ENCODE data around the gene GRPEL1.

GRPEL1 gene

GRCh38 chr4:7017446-7018048 is 50.3 kb downstream of the GRPEL1 start:
- no peak overlapping the region for H3K9ac ChIP-seq (ENCODE audit: low read length)
- H3K27ac ChIP-seq (ENCODE audit: low read length), result no peak overlapping the region
- no peaks in the 10 kb centered on the region for H3K9me3 ChIP-seq (ENCODE audit: control insufficient read depth, low read depth, low read length)
- H3K4me3 ChIP-seq (ENCODE audit: low read length), result no peak overlapping the region
- H3K27me3 ChIP-seq (ENCODE audit: control insufficient read depth, insufficient read depth, low read length), result no peaks in the 10 kb centered on the region
- no peaks in the 10 kb centered on the region for H3K4me1 ChIP-seq (ENCODE audit: control insufficient read depth, low read depth, low read length)
- H3K36me3 ChIP-seq (ENCODE audit: control insufficient read depth, low read depth, low read length), result peaks cover 53% of the 10 kb centered on the region

GRCh38 chr4:7016512-7016911 is 51.4 kb downstream of the GRPEL1 start:
- H3K36me3 ChIP-seq (ENCODE audit: control insufficient read depth, low read depth, low read length), result peaks cover 57% of the 10 kb centered on the region
- no peak overlapping the region for H3K27ac ChIP-seq (ENCODE audit: low read length)
- no peak overlapping the region for H3K9ac ChIP-seq (ENCODE audit: low read length)
- no peaks in the 10 kb centered on the region for H3K9me3 ChIP-seq (ENCODE audit: control insufficient read depth, low read depth, low read length)
- H3K4me3 ChIP-seq (ENCODE audit: low read length), result no peak overlapping the region
- no peaks in the 10 kb centered on the region for H3K4me1 ChIP-seq (ENCODE audit: control insufficient read depth, low read depth, low read length)
- H3K27me3 ChIP-seq (ENCODE audit: control insufficient read depth, insufficient read depth, low read length), result no peaks in the 10 kb centered on the region

GRCh38 chr4:7016086-7016485 is 51.8 kb downstream of the GRPEL1 start:
- H3K9me3 ChIP-seq (ENCODE audit: control insufficient read depth, low read depth, low read length), result no peaks in the 10 kb centered on the region
- no peak overlapping the region for H3K4me3 ChIP-seq (ENCODE audit: low read length)
- no peaks in the 10 kb centered on the region for H3K27me3 ChIP-seq (ENCODE audit: control insufficient read depth, insufficient read depth, low read length)
- H3K9ac ChIP-seq (ENCODE audit: low read length), result no peak overlapping the region
- H3K4me1 ChIP-seq (ENCODE audit: control insufficient read depth, low read depth, low read length), result no peaks in the 10 kb centered on the region
- peaks cover 57% of the 10 kb centered on the region for H3K36me3 ChIP-seq (ENCODE audit: control insufficient read depth, low read depth, low read length)
- H3K27ac ChIP-seq (ENCODE audit: low read length), result no peak overlapping the region

- Histone ChIP-seq H3K9me3 (ENCODE audit: control insufficient read depth, low read depth, low read length) (no peaks in the 10 kb centered on the region), H3K4me1 (ENCODE audit: control insufficient read depth, low read depth, low read length) (no peaks in the 10 kb centered on the region), H3K27ac (ENCODE audit: low read length) (no peak overlapping the region), H3K9ac (ENCODE audit: low read length) (no peak overlapping the region), H3K36me3 (ENCODE audit: control insufficient read depth, low read depth, low read length) (peaks cover 58% of the 10 kb centered on the region), H3K4me3 (ENCODE audit: low read length) (no peak overlapping the region), H3K27me3 (ENCODE audit: control insufficient read depth, insufficient read depth, low read length) (no peaks in the 10 kb centered on the region)
Observed at GRCh38 chr4:7015383-7016035, 52.4 kb downstream of the GRPEL1 start.

GRCh38 chr4:7014815-7015214 is 53.0 kb downstream of the GRPEL1 start:
- peaks cover 63% of the 10 kb centered on the region for H3K36me3 ChIP-seq (ENCODE audit: control insufficient read depth, low read depth, low read length)
- H3K4me1 ChIP-seq (ENCODE audit: control insufficient read depth, low read depth, low read length), result no peaks in the 10 kb centered on the region
- H3K9ac ChIP-seq (ENCODE audit: low read length), result no peak overlapping the region
- no peaks in the 10 kb centered on the region for H3K9me3 ChIP-seq (ENCODE audit: control insufficient read depth, low read depth, low read length)
- H3K4me3 ChIP-seq (ENCODE audit: low read length), result no peak overlapping the region
- no peaks in the 10 kb centered on the region for H3K27me3 ChIP-seq (ENCODE audit: control insufficient read depth, insufficient read depth, low read length)
- no peak overlapping the region for H3K27ac ChIP-seq (ENCODE audit: low read length)

- H3K27me3 ChIP-seq (ENCODE audit: control insufficient read depth, insufficient read depth, low read length), result no peaks in the 10 kb centered on the region
- no peak overlapping the region for H3K4me3 ChIP-seq (ENCODE audit: low read length)
- H3K4me1 ChIP-seq (ENCODE audit: control insufficient read depth, low read depth, low read length), result no peaks in the 10 kb centered on the region
- no peaks in the 10 kb centered on the region for H3K9me3 ChIP-seq (ENCODE audit: control insufficient read depth, low read depth, low read length)
- no peak overlapping the region for H3K27ac ChIP-seq (ENCODE audit: low read length)
- no peak overlapping the region for H3K9ac ChIP-seq (ENCODE audit: low read length)
- peaks cover 75% of the 10 kb centered on the region for H3K36me3 ChIP-seq (ENCODE audit: control insufficient read depth, low read depth, low read length)
Observed at GRCh38 chr4:7013175-7013574, 54.7 kb downstream of the GRPEL1 start.

GRCh38 chr4:7009564-7009963 is 58.3 kb downstream of the GRPEL1 start:
- Histone ChIP-seq H3K9ac (ENCODE audit: low read length) (no peak overlapping the region), H3K4me3 (ENCODE audit: low read length) (no peak overlapping the region), H3K27ac (ENCODE audit: low read length) (no peak overlapping the region), H3K36me3 (ENCODE audit: control insufficient read depth, low read depth, low read length) (peaks cover 44% of the 10 kb centered on the region), H3K9me3 (ENCODE audit: control insufficient read depth, low read depth, low read length) (no peaks in the 10 kb centered on the region), H3K27me3 (ENCODE audit: control insufficient read depth, insufficient read depth, low read length) (no peaks in the 10 kb centered on the region), H3K4me1 (ENCODE audit: control insufficient read depth, low read depth, low read length) (peaks cover 16% of the 10 kb centered on the region)

Data from iPS-18a (cell line).